GM23338 (cell line): ENCODE measurements around the gene PDE10A. TPM values are rescaled to one million over a fixed set of nuclear protein-coding genes. Genes with fewer than 3 reads are reported as not detected.

Experiments
- ATAC-seq: fragments of 200-7000 bp; cut with Tn5 transposase; 3 replicates; pipeline ENCODE4 v1.9.1; 2020
- DNase-seq: peaks from one replicate; pipeline ENCODE4 v3.0.0-alpha.2; 2015; ENCODE audit warnings: low spot score
- H2AFZ ChIP-seq: fragments of 200-600 bp; sonication (generic); 2 replicates; pipeline ENCODE4 v1.8.0; 2016; ENCODE audit warnings: antibody characterized with exemption, mild to moderate bottlenecking, moderate library complexity
- H3F3A ChIP-seq: fragments of 200-600 bp; sonication (generic); replicated peaks from 2 replicates; pipeline ENCODE4 v1.8.0; 2017; ENCODE audit warnings: antibody characterized with exemption, mixed run types, low read depth
- H3K27ac ChIP-seq: fragments of 200-600 bp; sonication (generic); 2 replicates; pipeline ENCODE4 v1.6.1; 2016; ENCODE audit warnings: low read depth
- H3K27me3 ChIP-seq: fragments of 200-600 bp; sonication (generic); 2 replicates; pipeline ENCODE4 v1.8.0; 2016; ENCODE audit warnings: mild to moderate bottlenecking, mixed run types, moderate library complexity; ENCODE audit not compliant: insufficient read depth
- H3K36me3 ChIP-seq: fragments of 200-600 bp; sonication (generic); 2 replicates; pipeline ENCODE4 v1.8.0; 2016; ENCODE audit warnings: mild to moderate bottlenecking; ENCODE audit not compliant: insufficient read depth
- H3K4me1 ChIP-seq: fragments of 200-600 bp; sonication (generic); 2 replicates; pipeline ENCODE4 v1.8.0; 2016; ENCODE audit warnings: mild to moderate bottlenecking, moderate library complexity; ENCODE audit not compliant: insufficient read depth
- H3K4me2 ChIP-seq: fragments of 200-600 bp; sonication (generic); 2 replicates; pipeline ENCODE4 v1.7.1; 2017; ENCODE audit warnings: mixed run types
- H3K4me3 ChIP-seq: fragments of 200-600 bp; sonication (generic); 2 replicates; pipeline ENCODE4 v1.6.1; 2016; ENCODE audit warnings: mixed run types
- H3K79me2 ChIP-seq: fragments of 200-600 bp; sonication (generic); replicated peaks from 2 replicates; pipeline ENCODE4 v1.8.0; 2017; ENCODE audit warnings: mild to moderate bottlenecking; ENCODE audit not compliant: insufficient read depth
- H3K9me2 ChIP-seq: fragments of 200-600 bp; sonication (generic); 2 replicates; pipeline ENCODE4 v1.8.0; 2017; ENCODE audit not compliant: insufficient read depth
- H4K20me1 ChIP-seq: fragments of 200-600 bp; sonication (generic); replicated peaks from 2 replicates; pipeline ENCODE4 v1.8.0; 2017; ENCODE audit warnings: mild to moderate bottlenecking; ENCODE audit not compliant: insufficient read depth
- H3K27ac Mint-ChIP-seq: 2 replicates; pipeline ENCODE4 v1.8.0; 2020; ENCODE audit warnings: inconsistent platforms, mild to moderate bottlenecking, moderate library complexity, mixed read lengths
- H3K27me3 Mint-ChIP-seq: 3 replicates; pipeline ENCODE4 v1.8.0; 2022; ENCODE audit warnings: low read depth, mild to moderate bottlenecking, moderate library complexity, mixed read lengths, inconsistent platforms; ENCODE audit not compliant: insufficient read depth, poor library complexity
- H3K36me3 Mint-ChIP-seq: 3 replicates; pipeline ENCODE4 v1.8.0; 2021; ENCODE audit warnings: low read depth, mild to moderate bottlenecking, inconsistent platforms, moderate library complexity, mixed read lengths
- H3K4me1 Mint-ChIP-seq: 3 replicates; pipeline ENCODE4 v1.8.0; 2020; ENCODE audit warnings: mild to moderate bottlenecking, inconsistent platforms, mixed read lengths
- H3K4me3 Mint-ChIP-seq: 3 replicates; pipeline ENCODE4 v1.8.0; 2021; ENCODE audit warnings: moderate library complexity, mild to moderate bottlenecking, inconsistent platforms, mixed read lengths
- H3K9me3 Mint-ChIP-seq: 3 replicates; pipeline ENCODE4 v1.8.0; 2020; ENCODE audit warnings: moderate library complexity, mild to moderate bottlenecking, inconsistent platforms, mixed read lengths
- CREB1 ChIP-seq: fragments of 250-450 bp; sonication (Bioruptor Pico); IDR thresholded peaks from 2 replicates; pipeline ENCODE4 v1.5.0; 2020; ENCODE audit warnings: low read depth, mild to moderate bottlenecking, moderate library complexity
- EZH2 ChIP-seq: fragments of 200-600 bp; sonication (generic); IDR thresholded peaks from one replicate; pipeline ENCODE4 v1.8.0; 2017; ENCODE audit warnings: antibody characterized with exemption, mild to moderate bottlenecking, low read depth; ENCODE audit not compliant: unreplicated experiment
- EZH2phosphoT487 ChIP-seq: fragments of 200-600 bp; sonication (generic); IDR thresholded peaks from one replicate; pipeline ENCODE4 v1.8.1; 2018; ENCODE audit warnings: antibody characterized with exemption; ENCODE audit not compliant: unreplicated experiment
- JUNB ChIP-seq: IDR thresholded peaks from one replicate; pipeline ENCODE4 v1.6.1; 2016; ENCODE audit warnings: antibody characterized with exemption; ENCODE audit not compliant: unreplicated experiment
- NANOG ChIP-seq: IDR thresholded peaks from 2 replicates; pipeline ENCODE4 v1.6.1; 2016; ENCODE audit warnings: antibody characterized with exemption, borderline replicate concordance
- POLR2AphosphoS5 ChIP-seq: IDR thresholded peaks from 2 replicates; pipeline ENCODE4 v1.6.1; 2016; ENCODE audit warnings: antibody characterized with exemption, low read depth
- STAT1 ChIP-seq: IDR thresholded peaks from one replicate; pipeline ENCODE4 v1.6.1; 2016; ENCODE audit warnings: antibody characterized with exemption; ENCODE audit not compliant: unreplicated experiment
- ZNF114 ChIP-seq: fragments of 250-450 bp; sonication (Bioruptor Pico); IDR thresholded peaks from 2 replicates; pipeline ENCODE4 v1.5.0; 2020; ENCODE audit warnings: mild to moderate bottlenecking, moderate library complexity
- ZNF331 ChIP-seq: fragments of 250-450 bp; sonication (Bioruptor Pico); IDR thresholded peaks from 2 replicates; pipeline ENCODE4 v1.5.0; 2020; ENCODE audit warnings: low read depth, mild to moderate bottlenecking, moderate library complexity
- polyA plus RNA-seq: library from polyadenylated mRNA; unstranded; fragments of >200 nt; fragmentation: Nextera tagmentation; extraction: Ambion mirVana; gene quantifications from 2 replicates; pipeline ENCODE4 v1.2.1, GENCODE V29; 2016
- total RNA-seq: library from RNA; depleted of rRNA; stranded (reverse); fragments of >200 nt; shearing (Covaris generic); gene quantifications from 2 replicates; pipeline ENCODE4 v1.2.3, GENCODE V29; 2014
- TF ChIP-seq, protein P1 (sequence below): IDR thresholded peaks from 2 replicates; pipeline ENCODE4 v1.6.1; 2016; ENCODE audit warnings: antibody characterized with exemption
- TF ChIP-seq, protein P2 (sequence below), 2 experiments: fragments of 200-600 bp in 1 of 2; sonication (generic) in 1 of 2; conservative IDR thresholded peaks; 2 replicates each; pipeline versions ENCODE4 v1.5.1 to v1.6.1; 2016 to 2017; ENCODE audit warnings: antibody characterized with exemption in 2 of 2, low read depth in 2 of 2, mild to moderate bottlenecking in 2 of 2, moderate library complexity in 1 of 2
- TF ChIP-seq, protein P3 (sequence below): IDR thresholded peaks from one replicate; pipeline ENCODE4 v1.6.1; 2018; ENCODE audit warnings: antibody characterized with exemption; ENCODE audit not compliant: unreplicated experiment
- TF ChIP-seq, protein P4 (sequence below): fragments of 250-450 bp; sonication (Bioruptor Pico); IDR thresholded peaks from 2 replicates; pipeline ENCODE4 v1.5.0; 2020; ENCODE audit warnings: mild to moderate bottlenecking, moderate library complexity

Gene PDE10A
- total and polyA plus RNA-seq, 2 experiments from 2014 or later, result 0.50 to 3.9 TPM

DNA sequence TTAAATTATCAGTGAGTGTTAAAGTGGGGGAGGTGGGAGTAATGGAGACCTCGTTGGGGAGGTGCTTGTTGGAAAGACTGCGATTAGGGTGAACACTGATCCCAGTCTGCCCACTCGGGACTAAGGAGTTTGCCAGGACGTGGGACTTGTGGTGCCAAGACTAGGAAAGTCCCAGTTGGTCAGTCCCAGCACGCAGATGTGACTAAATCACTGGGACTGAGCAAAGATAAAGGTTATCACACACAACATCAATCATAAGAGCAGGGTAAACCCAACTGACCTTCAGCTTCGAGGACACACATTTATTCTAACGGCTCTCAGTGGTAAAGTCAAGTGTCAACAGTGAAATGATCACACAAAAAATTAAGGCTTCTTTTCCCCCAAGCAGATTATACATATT is 45.5 kb downstream of the PDE10A start:
- Histone ChIP-seq H4K20me1 (no peaks in the 10 kb centered on the region), H3K4me2 (no peak overlapping the region), H3F3A (no peaks in the 10 kb centered on the region), H3K79me2 (no peaks in the 10 kb centered on the region), H3K27ac (no peak overlapping the region), H3K9me2 (no peaks in the 10 kb centered on the region; the same call in 1 of the 2 replicates), H2AFZ (no peak overlapping the region), H3K4me3 (no peak overlapping the region), H3K4me1 (peaks cover 21% of the 10 kb centered on the region), H3K36me3 (no peaks in the 10 kb centered on the region), H3K27me3 (no peaks in the 10 kb centered on the region)
- DNase-seq, result no peak
- peaks cover 7% of the 10 kb centered on the region for H3K4me1 Mint-ChIP-seq
- H3K36me3 Mint-ChIP-seq, result no peaks in the 10 kb centered on the region
- TF ChIP-seq JUNB (no peak), EZH2phosphoT487 (no peak), ZNF114 (CRISPR knock-in tag) (no peak), CREB1 (no peak), EZH2 (no peak), POLR2AphosphoS5 (no peak), STAT1 (no peak), NANOG (no peak), ZNF331 (CRISPR knock-in tag) (no peak)
- TF ChIP-seq, protein P1, sequence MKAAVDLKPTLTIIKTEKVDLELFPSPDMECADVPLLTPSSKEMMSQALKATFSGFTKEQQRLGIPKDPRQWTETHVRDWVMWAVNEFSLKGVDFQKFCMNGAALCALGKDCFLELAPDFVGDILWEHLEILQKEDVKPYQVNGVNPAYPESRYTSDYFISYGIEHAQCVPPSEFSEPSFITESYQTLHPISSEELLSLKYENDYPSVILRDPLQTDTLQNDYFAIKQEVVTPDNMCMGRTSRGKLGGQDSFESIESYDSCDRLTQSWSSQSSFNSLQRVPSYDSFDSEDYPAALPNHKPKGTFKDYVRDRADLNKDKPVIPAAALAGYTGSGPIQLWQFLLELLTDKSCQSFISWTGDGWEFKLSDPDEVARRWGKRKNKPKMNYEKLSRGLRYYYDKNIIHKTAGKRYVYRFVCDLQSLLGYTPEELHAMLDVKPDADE, result no peak
- TF ChIP-seq, protein P2, sequence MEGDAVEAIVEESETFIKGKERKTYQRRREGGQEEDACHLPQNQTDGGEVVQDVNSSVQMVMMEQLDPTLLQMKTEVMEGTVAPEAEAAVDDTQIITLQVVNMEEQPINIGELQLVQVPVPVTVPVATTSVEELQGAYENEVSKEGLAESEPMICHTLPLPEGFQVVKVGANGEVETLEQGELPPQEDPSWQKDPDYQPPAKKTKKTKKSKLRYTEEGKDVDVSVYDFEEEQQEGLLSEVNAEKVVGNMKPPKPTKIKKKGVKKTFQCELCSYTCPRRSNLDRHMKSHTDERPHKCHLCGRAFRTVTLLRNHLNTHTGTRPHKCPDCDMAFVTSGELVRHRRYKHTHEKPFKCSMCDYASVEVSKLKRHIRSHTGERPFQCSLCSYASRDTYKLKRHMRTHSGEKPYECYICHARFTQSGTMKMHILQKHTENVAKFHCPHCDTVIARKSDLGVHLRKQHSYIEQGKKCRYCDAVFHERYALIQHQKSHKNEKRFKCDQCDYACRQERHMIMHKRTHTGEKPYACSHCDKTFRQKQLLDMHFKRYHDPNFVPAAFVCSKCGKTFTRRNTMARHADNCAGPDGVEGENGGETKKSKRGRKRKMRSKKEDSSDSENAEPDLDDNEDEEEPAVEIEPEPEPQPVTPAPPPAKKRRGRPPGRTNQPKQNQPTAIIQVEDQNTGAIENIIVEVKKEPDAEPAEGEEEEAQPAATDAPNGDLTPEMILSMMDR (conservative IDR thresholded peaks at IDR 0.05; ENCODE audit: low read depth in 2 of 2), result no peak
- TF ChIP-seq, protein P3, sequence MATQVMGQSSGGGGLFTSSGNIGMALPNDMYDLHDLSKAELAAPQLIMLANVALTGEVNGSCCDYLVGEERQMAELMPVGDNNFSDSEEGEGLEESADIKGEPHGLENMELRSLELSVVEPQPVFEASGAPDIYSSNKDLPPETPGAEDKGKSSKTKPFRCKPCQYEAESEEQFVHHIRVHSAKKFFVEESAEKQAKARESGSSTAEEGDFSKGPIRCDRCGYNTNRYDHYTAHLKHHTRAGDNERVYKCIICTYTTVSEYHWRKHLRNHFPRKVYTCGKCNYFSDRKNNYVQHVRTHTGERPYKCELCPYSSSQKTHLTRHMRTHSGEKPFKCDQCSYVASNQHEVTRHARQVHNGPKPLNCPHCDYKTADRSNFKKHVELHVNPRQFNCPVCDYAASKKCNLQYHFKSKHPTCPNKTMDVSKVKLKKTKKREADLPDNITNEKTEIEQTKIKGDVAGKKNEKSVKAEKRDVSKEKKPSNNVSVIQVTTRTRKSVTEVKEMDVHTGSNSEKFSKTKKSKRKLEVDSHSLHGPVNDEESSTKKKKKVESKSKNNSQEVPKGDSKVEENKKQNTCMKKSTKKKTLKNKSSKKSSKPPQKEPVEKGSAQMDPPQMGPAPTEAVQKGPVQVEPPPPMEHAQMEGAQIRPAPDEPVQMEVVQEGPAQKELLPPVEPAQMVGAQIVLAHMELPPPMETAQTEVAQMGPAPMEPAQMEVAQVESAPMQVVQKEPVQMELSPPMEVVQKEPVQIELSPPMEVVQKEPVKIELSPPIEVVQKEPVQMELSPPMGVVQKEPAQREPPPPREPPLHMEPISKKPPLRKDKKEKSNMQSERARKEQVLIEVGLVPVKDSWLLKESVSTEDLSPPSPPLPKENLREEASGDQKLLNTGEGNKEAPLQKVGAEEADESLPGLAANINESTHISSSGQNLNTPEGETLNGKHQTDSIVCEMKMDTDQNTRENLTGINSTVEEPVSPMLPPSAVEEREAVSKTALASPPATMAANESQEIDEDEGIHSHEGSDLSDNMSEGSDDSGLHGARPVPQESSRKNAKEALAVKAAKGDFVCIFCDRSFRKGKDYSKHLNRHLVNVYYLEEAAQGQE, result no peak
- TF ChIP-seq, protein P4, sequence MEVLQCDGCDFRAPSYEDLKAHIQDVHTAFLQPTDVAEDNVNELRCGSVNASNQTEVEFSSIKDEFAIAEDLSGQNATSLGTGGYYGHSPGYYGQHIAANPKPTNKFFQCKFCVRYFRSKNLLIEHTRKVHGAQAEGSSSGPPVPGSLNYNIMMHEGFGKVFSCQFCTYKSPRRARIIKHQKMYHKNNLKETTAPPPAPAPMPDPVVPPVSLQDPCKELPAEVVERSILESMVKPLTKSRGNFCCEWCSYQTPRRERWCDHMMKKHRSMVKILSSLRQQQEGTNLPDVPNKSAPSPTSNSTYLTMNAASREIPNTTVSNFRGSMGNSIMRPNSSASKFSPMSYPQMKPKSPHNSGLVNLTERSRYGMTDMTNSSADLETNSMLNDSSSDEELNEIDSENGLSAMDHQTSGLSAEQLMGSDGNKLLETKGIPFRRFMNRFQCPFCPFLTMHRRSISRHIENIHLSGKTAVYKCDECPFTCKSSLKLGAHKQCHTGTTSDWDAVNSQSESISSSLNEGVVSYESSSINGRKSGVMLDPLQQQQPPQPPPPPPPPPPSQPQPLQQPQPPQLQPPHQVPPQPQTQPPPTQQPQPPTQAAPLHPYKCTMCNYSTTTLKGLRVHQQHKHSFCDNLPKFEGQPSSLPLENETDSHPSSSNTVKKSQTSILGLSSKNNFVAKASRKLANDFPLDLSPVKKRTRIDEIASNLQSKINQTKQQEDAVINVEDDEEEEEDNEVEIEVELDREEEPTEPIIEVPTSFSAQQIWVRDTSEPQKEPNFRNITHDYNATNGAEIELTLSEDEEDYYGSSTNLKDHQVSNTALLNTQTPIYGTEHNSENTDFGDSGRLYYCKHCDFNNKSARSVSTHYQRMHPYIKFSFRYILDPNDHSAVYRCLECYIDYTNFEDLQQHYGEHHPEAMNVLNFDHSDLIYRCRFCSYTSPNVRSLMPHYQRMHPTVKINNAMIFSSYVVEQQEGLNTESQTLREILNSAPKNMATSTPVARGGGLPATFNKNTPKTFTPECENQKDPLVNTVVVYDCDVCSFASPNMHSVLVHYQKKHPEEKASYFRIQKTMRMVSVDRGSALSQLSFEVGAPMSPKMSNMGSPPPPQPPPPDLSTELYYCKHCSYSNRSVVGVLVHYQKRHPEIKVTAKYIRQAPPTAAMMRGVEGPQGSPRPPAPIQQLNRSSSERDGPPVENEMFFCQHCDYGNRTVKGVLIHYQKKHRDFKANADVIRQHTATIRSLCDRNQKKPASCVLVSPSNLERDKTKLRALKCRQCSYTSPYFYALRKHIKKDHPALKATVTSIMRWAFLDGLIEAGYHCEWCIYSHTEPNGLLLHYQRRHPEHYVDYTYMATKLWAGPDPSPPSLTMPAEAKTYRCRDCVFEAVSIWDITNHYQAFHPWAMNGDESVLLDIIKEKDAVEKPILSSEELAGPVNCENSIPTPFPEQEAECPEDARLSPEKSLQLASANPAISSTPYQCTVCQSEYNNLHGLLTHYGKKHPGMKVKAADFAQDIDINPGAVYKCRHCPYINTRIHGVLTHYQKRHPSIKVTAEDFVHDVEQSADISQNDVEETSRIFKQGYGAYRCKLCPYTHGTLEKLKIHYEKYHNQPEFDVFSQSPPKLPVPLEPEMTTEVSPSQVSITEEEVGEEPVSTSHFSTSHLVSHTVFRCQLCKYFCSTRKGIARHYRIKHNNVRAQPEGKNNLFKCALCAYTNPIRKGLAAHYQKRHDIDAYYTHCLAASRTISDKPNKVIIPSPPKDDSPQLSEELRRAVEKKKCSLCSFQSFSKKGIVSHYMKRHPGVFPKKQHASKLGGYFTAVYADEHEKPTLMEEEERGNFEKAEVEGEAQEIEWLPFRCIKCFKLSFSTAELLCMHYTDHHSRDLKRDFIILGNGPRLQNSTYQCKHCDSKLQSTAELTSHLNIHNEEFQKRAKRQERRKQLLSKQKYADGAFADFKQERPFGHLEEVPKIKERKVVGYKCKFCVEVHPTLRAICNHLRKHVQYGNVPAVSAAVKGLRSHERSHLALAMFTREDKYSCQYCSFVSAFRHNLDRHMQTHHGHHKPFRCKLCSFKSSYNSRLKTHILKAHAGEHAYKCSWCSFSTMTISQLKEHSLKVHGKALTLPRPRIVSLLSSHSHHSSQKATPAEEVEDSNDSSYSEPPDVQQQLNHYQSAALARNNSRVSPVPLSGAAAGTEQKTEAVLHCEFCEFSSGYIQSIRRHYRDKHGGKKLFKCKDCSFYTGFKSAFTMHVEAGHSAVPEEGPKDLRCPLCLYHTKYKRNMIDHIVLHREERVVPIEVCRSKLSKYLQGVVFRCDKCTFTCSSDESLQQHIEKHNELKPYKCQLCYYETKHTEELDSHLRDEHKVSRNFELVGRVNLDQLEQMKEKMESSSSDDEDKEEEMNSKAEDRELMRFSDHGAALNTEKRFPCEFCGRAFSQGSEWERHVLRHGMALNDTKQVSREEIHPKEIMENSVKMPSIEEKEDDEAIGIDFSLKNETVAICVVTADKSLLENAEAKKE (CRISPR knock-in tag), result no peak
- peaks cover 1% of the 10 kb centered on the region for H3K27me3 Mint-ChIP-seq
- no peaks in the 10 kb centered on the region for H3K9me3 Mint-ChIP-seq
- ATAC-seq, result no peak
- H3K27ac Mint-ChIP-seq, result no peak overlapping the region
- H3K4me3 Mint-ChIP-seq, result no peak overlapping the region
